ENCODE measurements around the gene TENM3.

- TF ChIP-seq, protein P1, sequence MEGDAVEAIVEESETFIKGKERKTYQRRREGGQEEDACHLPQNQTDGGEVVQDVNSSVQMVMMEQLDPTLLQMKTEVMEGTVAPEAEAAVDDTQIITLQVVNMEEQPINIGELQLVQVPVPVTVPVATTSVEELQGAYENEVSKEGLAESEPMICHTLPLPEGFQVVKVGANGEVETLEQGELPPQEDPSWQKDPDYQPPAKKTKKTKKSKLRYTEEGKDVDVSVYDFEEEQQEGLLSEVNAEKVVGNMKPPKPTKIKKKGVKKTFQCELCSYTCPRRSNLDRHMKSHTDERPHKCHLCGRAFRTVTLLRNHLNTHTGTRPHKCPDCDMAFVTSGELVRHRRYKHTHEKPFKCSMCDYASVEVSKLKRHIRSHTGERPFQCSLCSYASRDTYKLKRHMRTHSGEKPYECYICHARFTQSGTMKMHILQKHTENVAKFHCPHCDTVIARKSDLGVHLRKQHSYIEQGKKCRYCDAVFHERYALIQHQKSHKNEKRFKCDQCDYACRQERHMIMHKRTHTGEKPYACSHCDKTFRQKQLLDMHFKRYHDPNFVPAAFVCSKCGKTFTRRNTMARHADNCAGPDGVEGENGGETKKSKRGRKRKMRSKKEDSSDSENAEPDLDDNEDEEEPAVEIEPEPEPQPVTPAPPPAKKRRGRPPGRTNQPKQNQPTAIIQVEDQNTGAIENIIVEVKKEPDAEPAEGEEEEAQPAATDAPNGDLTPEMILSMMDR (IDR thresholded peaks at IDR 0.05), result no peak
- no peak for TF ChIP-seq POLR2A (IDR thresholded peaks at IDR 0.05)
Observed at GRCh38 chr4:182384631-182385091, 141.5 kb downstream of the TENM3 start.

Data from Peyer's patch (tissue), 4 donors.